NCI-H146 (cell line): ENCODE results near the gene DHX32.
"Not testable (repeated sequence)": the region's sequence is repeated elsewhere in the genome, so short reads cannot be mapped to it uniquely, and the experiment has no call there.

ENCODE experiments used
- DNase-seq: peaks from one replicate; lab custom pipeline; 2025; lab: John Stamatoyannopoulos, UW

The DHX32 gene

DNA sequence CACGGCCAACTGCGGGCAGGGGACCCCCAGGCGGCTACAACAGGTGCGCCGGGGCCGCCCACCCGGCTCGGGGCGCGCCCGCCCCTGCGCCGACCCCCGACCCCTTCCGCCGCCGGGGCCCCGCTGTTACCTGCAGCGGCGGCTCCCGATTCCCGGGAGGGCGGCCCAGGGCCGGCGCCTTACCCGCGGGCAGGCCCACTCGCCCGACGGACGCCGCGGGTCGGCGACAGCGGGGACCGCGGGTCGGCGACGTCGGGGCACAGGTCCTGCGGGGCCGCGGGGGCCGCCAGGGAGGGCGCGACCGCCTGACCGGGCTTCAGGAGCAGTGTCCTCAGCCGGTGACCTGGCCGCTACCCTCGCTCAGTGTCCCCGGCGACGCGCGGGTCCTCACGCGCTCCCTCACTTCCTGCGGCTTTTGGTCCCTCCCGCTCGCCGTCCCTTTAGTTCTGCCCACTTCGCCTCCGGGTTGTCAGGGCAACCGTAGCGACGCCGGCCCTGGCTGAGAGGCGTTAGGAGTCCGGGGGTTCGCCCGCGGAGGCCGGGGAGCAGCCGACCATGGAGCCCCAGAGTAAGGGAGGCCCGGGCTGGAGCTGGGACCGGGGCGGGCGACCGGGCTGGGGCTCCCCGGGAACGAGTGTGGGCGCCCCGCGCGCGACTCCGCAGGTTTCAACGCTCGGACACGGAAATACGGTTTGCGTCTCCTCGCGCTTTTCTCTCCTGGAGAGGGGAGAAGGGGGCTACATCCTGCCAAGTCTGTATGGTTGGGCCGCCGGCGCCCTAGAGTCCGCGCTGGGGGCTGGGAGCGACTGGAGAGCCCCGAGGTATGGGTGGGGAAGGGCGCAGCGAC lies 15.2 kb upstream of the DHX32 start, which contains the start of gene FANK1:
FANK1 (plus strand) TSS at position 477 of the 847 bp plus-strand sequence; CDS start at position 556, 79 bp downstream.
- DNase-seq, result peak; percentile 81

DNA sequence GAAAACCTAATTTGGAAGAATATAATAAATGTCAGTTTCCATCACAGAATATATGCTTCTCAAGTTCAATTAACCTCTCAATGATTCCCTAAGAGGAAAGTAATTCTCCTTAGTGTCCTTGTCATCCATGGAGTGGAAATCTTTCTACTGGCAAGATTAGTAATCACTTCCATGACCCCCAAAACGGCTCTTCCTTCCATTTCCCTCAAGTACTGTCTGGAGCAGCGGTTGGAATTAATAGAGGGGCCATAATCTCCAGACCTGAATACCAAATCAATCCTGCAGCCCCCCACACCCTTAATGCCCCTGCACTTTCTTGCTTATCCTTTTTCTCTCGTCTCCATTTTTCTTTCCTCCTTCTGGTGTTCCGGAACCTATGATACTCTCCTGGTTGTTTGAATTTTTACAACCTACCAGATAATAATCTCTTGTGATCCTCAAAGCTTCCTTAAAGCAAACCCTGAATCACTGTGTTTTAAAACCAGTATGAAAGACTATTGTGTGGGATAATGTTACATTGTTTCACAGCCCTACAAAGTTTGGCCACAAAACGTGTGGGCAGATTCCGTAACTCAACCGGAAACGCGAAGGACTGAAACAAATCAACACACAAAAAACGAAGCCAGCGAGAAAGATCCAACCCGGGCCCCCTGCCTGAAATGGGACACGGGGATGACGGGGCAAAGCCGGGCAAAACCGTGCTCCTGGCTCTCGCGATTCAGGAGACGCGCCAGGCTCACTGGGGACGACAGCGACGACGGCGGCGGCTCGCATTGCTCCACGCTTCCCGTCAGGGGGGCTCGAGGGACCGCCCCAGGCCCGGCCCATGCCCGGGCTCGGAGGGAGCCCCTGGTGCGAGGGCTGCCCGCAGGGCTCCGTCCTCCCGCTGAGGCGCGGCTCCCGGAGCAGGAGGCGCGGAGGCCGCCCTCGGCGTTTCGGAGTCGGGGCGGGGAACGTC lies 14.3 kb upstream of the DHX32 start:
- peak; percentile 64 for DNase-seq

DNA sequence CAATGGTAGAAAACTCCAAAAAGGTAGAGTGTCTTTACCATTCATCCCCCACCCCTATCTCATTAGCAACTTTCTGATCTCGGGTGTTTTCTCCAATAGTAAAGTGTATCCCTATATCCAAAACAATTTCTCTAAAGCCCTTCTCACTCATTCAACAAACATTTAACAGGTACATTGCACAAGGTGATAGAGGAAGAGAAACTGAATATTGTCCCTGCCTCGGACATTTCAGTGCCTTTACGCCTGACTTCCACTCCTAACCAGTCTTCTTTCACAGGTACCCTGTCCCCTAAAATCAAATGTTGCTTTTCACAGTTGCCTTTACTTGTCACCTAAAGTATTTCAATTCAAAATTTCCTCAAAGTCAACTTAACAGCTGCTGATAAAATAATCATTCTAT lies 13.1 kb upstream of the DHX32 start:
- DNase-seq, result not testable (repeated sequence)

DNA sequence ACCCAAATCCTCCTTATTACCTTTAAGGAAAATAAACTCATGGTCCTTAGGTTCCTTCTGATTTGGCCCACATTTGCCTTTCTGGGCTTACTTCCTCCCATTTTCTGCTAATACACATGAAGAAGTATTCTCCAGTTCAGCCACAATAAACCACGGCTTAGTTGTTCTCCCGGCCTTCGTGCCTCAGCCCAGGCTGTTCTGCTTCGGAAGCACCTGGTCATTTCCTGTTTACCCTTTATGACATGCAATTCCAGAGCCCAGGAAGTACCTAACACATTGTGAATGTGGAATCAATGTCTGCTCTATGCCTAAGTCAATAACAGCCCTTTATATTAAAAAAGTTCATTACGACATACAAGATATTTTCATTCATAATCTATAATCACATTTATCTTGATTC lies 11.3 kb upstream of the DHX32 start:
- not testable (repeated sequence) for DNase-seq

DNA sequence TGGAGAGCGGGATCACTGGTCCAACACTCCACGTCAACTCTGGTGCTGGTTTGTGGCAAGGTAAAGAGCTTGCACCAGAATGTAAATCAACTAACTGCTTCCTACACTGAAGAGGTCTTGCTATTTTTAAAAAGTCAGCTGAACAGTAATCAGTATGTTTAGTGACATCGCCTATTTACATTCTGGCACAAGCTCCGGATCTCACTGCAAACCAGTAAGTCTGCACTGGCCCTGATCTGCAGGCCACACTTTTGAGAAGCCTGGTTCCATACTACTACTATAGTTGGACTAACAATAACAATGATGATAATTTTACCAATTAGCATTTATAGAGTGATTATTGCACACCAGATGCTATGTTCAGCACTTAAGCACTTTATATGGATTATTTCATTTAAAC lies 8.3 kb upstream of the DHX32 start:
- not testable (repeated sequence) for DNase-seq

DNA sequence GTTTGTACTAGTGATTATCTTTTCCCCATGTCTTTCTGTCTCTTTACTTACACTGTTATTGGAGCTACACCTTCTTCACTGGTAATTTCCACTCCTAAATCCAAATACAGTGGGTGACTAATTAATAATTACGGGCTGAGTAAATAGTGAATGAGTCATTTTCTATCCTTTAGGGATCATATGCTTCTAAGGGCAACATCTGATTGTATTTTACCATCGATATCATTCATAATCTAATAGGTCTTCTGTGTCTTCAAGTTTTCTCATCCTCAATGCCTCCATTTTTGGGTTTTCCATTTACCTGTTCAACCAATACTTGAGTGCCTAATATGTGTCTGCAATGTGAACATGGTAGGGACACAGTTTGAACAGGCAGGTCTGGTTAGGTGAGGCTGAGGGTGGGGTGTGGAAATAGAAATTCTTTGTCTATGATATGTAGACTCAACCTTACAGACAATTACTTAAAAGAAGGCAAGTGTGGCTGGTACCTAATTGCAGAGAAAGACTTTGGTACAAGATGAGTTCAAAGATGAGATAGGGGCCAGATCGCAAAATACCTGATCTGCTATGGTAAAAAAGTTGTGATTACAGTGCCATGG lies 5.9 kb upstream of the DHX32 start:
- no peak for DNase-seq

DNA sequence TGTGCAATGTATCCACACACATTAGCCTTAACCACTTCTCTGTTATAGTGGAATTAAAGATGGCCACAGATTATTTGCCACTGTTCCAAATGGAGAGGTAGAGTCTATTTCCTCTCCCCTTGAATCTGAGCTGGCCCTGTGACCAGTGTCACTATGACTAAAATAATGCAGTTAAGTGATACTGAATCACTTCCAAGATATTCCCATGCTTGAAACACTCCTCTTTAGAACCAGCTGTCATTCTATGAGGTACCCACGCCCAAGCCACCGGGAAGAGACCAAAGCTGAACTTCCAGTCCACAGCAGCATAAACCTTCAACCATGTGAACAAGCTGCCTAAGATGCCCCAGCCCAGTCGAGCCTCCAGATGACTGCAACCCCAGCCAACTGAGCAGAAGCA lies 2.1 kb upstream of the DHX32 start:
- no peak for DNase-seq

DNA sequence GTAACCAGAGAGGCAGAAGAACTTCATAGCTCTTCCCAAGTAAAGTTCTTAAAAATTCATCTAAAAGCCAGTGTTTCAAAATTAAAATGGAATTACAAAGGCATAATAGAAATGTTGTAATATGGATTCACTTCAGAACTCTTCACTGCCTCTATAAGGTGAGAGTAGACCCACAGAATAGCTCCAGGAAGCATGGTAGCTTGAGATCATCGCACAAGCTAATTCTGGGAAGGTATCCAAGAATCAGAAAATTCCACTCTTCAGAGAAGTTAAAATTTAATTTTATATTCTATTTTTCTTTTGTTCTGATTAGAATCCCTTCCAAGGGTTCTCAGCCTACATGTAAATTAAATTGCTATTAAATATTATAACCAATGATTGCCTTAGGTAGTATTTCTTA lies 1.5 kb upstream of the DHX32 start:
- DNase-seq, result no peak

DNA sequence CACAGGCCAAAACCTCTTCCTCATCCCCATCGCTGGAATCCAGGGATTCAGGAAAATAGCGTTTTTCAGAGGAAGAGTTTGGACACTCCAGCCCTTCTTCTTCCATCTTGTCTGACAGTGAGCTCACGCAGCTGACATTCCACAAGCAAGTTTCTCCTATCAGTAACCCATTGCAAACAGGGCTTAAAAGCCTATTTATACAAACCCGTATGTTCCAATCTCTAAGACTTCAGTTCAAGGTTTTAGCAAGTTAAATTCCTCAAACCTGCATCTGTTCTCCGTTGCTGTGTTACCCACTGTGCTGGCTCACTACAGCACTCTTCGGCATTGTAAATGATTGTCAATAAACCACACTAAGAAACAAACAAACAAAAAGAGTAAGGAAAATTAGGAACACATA lies 373 bp downstream of the DHX32 start:
- DNase-seq, result no peak

DNA sequence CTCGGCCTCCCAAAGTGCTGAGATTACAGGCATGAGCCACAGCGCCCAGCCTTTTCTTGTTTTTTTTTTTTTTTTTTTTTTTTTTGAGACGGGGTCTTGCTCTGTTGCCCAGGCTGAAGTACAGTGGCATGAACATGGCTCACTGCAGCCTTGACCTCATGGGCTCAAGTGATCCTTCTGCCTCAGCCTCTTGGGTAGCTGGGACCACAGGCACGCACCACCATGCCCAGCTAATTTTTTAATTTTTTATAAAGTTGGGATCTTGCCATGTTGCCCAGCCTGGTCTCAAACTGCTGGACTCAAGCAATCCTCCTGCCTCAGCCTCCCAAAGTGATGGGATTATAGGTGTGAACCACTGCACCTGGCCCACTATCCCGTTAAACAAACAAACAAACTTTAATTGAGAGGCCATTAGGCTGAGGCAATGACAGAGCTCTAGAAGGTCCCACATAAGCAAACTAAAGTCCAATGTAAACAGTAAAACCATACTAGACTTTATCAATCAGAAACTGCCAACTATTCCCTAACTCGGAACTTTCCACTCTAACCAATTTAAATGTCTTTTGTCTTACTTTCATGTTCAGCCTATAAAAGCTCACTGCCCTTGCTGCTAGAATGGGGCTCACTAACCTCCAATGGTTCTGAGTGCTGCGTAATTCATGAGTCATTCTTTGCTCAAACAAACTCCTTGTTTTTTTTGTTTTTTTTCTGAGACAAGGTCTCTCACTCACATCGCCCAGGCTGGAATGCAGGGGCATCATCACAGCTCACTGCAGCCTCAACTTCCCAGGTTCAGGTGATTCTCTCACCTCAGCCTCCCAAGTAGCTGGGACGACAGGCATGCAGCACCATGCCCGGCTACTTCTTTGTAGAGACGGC lies 1.9 kb downstream of the DHX32 start:
- no peak for DNase-seq

DNA sequence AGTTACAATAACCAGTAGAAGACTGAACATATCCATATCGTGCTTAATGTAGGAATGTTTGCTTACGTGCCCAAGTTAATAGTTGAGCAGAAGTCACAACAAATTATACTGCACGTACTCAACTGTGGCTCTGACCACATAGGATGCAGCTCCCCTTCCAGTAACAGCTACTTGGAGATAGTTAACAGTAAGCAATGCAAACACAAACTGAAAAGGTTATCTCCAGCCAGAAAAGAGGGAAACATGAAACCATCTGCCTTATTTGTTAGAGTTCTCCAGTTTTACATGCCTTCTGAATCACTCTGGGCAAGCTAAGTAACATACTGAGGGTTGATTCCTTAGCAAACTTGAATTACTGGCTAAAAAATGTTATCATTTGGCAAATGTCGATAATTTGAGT lies 9.8 kb downstream of the DHX32 start:
- peak; percentile 13 for DNase-seq

DNA sequence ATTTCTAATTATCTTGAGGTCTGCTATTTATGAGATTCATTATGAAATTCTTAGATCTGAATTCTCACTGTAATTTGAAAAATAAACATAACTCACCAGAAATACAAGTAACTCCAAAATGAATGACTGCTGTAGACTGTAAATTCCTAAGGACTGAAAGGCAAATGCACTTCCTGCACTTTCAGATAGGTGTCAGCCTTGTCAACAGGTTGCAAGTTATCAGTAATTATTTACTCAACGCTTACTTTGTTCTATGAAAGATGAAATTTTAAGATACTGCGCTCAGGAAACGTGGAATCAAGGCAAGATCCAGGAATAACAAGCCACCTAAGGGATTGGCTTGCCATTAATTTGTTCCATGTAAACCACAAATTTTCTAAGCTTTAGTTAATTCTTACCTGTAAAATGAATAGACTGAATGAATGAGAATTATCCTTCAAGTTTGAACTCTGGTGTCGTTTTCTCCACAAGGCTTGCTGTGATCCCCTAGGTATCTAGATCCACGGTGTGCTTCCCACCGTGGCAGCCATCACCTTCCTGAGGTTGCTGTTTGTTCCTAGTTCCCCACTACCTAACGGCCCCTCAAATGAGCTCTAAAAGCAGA lies 12.6 kb downstream of the DHX32 start:
- DNase-seq, result peak; percentile 38

DNA sequence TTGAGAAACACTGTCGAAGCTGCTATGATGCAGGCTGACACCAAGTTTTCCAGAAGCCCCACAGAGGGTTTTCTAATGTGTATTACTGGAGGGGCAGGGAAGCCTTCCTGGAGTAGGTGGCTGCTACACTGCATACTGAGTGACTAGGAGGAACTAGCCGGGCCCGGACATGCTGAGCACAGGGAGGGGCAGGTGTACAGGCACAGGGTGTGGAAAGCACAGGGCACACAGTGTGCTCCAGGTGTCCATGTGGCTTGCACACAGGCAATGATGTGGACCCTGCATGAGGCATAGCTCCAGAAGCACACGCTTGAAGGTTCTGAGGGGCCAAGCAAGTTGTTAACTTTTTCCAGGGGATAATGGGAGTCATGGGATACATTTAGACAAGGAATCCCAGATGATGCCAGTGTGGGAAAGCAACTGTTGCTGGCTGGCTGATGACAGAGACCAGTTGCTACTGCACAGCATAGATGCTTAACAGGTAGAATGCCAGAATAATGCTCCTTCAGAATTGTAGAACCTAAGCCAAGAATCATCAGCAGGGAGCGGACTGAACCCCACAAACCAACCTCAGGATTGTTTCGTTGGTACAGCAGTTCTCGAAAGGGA lies 14.6 kb downstream of the DHX32 start:
- DNase-seq, result no peak

DNA sequence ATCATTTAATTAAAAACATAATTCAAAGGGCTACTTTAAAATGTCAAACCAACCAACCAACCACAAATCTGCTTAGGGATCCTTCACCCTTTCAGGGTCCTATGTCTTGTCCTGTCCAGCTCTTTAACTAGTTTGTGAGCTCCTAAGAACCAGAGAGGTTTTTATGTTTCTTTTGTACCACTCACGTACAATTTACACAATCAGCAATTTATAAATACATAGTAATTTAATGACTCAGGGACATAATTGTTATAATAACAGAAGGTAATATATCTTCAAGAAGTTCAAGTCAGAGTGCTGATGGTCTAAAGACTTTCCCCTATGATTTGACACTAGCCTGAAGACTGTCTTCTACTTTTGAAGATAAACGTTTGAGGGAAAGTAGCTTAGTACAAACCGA lies 16.0 kb downstream of the DHX32 start:
- DNase-seq, result no peak

DNA sequence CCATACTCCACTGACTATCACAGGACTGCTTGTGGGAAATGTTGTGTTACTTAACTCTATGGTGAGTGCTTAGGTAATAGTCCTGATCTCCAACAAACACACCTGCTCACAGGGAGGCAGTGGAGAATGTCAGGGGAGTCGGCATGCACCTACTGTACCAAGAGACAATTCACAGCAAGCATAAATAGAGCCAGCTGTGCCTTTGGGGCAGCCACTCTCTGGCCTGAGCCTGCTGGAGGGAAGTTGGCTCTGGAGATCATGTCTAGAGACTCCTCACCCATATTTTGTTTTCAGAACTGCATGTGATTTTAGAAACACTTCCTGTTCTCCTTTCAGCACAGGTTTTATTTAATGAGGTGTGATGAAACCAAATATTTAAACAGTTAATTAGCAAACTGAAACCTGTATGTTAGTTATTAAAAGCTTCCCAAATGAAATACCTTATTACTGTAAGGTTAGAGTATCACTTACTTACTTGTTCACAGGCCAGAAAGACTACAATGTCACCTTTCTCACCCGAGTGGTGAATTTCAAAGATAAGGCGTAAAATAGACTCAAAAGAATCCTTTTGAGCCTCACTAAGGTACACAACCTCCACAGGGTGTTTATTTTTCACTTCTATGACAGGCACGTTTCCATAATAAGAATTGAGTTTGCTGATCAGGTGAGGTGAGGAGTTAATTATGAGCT lies 21.8 kb downstream of the DHX32 start:
- peak; percentile 87 for DNase-seq

DNA sequence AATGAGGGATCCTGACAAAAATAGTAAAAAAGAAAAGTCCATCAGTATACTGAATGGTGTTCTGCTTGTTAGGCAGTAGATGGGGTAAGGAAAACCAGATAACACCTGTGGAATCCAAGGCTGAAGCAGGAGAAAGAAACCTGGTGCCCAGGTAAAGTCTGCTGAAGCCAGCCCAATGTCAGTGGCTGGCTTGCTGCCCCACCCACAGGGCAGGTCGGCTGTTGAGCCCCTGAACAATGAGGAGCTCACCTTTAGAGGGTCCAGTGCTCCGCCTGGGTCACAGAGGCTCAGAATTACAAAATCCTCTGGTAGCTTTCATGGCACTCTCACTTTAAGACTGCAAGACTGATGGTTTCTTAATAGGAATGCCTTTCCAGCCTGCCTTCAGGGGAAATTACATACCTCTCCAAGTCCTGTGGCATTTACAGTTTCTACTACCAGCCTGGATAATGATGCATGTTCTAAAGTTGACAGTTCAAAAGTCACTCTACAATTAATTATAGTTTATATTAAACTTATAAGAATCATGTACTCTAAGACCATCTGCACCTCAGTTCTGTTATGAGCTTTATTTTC lies 23.8 kb downstream of the DHX32 start:
- no peak for DNase-seq

DNA sequence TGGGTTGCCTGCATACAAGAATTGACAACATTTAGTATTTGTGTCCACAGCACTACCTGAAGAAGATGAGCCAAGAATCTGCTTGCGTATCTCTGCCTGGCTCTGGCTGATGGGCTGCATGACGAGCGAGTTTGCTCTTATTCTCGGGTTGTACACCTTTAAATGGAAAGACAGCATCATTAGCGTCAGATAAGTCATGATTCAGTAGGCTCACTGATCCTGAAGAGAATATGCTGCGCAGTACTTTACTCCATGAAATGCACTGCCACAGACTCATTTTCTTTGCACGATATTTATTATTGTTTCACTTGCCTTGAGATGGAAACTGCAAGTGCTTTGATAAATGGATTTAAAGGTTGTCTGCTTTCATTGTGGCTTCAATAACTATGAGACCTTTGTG lies 28.6 kb downstream of the DHX32 start:
- no peak for DNase-seq

DNA sequence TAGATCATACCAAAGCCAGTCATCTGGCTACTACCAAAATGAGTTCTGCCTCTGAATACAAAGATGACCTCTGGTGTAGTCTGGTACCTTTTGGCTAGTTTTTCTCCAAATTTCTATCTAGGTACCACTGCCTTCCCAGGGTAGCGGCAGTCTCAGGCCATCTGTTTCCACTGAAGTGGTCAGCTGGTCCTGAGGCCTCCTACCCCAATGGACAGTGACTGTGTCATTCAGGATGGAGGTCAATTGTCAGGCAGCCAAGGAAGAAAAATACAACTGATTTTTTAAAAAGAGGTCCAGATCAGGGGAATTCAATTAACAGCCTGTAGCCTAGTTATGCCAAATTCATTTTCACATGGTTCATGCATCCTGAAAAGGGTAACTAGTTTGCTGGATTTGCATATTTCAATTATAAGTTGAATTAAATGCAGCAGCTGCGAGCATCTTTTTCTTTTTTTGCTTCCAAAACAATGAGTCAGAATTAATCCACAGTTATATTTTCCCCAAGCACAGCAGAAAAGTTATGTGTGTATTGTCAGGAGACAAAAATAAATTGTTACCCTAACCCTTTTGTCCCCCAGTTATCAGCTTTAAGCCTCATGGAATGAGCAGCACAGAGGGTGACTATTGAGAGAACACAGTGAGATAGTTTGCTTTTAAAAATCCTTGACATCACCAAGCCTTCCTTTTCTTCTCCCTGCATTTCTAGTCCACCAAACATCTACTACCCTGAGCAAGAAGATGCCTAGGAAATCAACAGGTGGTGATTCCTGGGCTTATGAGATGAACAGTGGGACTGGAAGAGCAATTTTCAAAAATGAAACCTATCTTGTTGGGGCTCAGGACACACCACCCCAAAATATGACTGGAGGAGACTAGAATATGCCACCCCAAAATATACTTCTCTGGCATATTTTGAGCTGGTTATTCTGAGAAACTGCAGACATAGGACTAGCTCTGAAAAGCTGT lies 30.0 kb downstream of the DHX32 start:
- DNase-seq, result no peak
